ENCODE data around the gene KIAA1217.

KIAA1217 gene

DNA sequence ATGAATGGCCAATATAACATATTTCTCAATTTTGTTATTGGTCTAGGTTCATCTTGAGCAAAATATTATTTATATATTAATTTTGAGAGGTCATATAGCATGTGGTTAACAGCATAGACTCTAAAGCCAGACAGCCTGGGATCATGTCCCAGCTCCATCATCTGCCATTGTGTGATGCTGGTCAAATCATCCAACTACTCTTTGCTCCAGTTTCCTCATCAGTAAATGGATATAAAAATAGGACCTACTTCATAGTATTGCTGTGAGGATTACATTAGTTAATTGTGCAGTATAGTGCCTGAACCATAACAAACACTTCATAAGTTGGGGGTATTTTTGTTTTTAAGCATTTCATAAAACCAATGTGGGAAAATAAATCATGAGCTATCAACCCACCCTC is 199.0 kb downstream of the KIAA1217 start:
- H3K4me1 ChIP-seq (ENCODE audit: insufficient read depth, low read length) = no peaks in the 10 kb centered on the region
- no peaks in the 10 kb centered on the region for H3K9me3 ChIP-seq (ENCODE audit: insufficient read depth, low read length, severe bottlenecking)
- no peak overlapping the region for H3K27ac ChIP-seq (ENCODE audit: low read length)
- H3K9ac ChIP-seq (ENCODE audit: low read depth, low read length) = no peak overlapping the region
- no peaks in the 10 kb centered on the region for H3K79me2 ChIP-seq (ENCODE audit: insufficient read depth, low read length)
- no peaks in the 10 kb centered on the region for H3K36me3 ChIP-seq (ENCODE audit: insufficient read depth, low read length)
- no peak overlapping the region for H3K4me3 ChIP-seq (ENCODE audit: low read depth in 1 of 2, low read length in 2 of 2)
- H3K27me3 ChIP-seq (ENCODE audit: insufficient read depth, low read length, poor library complexity) = no peaks in the 10 kb centered on the region
- H2AFZ ChIP-seq (ENCODE audit: low read depth, low read length) = no peak overlapping the region
- no peak for DNase-seq
- no peak for ATAC-seq (ENCODE audit: insufficient read depth, low read depth)
- TF ChIP-seq, protein P1, sequence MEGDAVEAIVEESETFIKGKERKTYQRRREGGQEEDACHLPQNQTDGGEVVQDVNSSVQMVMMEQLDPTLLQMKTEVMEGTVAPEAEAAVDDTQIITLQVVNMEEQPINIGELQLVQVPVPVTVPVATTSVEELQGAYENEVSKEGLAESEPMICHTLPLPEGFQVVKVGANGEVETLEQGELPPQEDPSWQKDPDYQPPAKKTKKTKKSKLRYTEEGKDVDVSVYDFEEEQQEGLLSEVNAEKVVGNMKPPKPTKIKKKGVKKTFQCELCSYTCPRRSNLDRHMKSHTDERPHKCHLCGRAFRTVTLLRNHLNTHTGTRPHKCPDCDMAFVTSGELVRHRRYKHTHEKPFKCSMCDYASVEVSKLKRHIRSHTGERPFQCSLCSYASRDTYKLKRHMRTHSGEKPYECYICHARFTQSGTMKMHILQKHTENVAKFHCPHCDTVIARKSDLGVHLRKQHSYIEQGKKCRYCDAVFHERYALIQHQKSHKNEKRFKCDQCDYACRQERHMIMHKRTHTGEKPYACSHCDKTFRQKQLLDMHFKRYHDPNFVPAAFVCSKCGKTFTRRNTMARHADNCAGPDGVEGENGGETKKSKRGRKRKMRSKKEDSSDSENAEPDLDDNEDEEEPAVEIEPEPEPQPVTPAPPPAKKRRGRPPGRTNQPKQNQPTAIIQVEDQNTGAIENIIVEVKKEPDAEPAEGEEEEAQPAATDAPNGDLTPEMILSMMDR (IDR thresholded peaks at IDR 0.05; ENCODE audit: borderline replicate concordance, extremely low read depth, low read length, poor library complexity, severe bottlenecking) = no peak
- no peak for TF ChIP-seq EZH2 (IDR thresholded peaks at IDR 0.05; ENCODE audit: borderline replicate concordance, low read depth, low read length, severe bottlenecking)
- H3K4me2 ChIP-seq (ENCODE audit: insufficient read depth, low read length) = no peak overlapping the region
- no peaks in the 10 kb centered on the region for H4K20me1 ChIP-seq (ENCODE audit: insufficient read depth, low read length)

DNA sequence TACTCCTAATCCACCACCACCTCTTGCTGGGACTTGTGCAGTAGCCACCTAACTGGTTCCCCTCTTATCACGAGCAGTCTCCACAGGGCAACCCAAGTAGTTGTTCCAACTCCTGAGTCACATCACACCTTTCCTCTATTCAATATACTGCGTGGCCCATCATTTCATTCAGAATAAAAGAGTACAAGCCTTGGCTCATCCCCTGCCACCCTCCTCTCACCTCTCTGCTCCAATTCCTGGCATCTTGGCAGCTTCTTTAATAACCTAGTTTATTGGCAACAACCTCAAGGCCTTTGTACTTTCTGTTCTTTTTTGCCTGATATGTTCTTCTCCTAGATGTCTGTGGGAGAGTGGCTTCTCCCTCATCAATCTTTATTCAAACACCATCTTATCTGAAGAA is 199.4 kb downstream of the KIAA1217 start:
- Histone ChIP-seq H2AFZ (ENCODE audit: low read depth, low read length) (no peak overlapping the region), H3K4me3 (ENCODE audit: low read depth in 1 of 2, low read length in 2 of 2) (no peak overlapping the region), H3K9ac (ENCODE audit: low read depth, low read length) (no peak overlapping the region), H3K9me3 (ENCODE audit: insufficient read depth, low read length, severe bottlenecking) (no peaks in the 10 kb centered on the region), H3K27ac (ENCODE audit: low read length) (no peak overlapping the region), H3K36me3 (ENCODE audit: insufficient read depth, low read length) (no peaks in the 10 kb centered on the region), H4K20me1 (ENCODE audit: insufficient read depth, low read length) (no peaks in the 10 kb centered on the region), H3K4me2 (ENCODE audit: insufficient read depth, low read length) (no peak overlapping the region), H3K79me2 (ENCODE audit: insufficient read depth, low read length) (no peaks in the 10 kb centered on the region), H3K4me1 (ENCODE audit: insufficient read depth, low read length) (no peaks in the 10 kb centered on the region), H3K27me3 (ENCODE audit: insufficient read depth, low read length, poor library complexity) (no peaks in the 10 kb centered on the region)
- TF ChIP-seq, protein P1 (IDR thresholded peaks at IDR 0.05; ENCODE audit: borderline replicate concordance, extremely low read depth, low read length, poor library complexity, severe bottlenecking) = no peak
- no peak for TF ChIP-seq EZH2 (IDR thresholded peaks at IDR 0.05; ENCODE audit: borderline replicate concordance, low read depth, low read length, severe bottlenecking)
- DNase-seq (no peak), ATAC-seq (ENCODE audit: insufficient read depth, low read depth) (no peak)

DNA sequence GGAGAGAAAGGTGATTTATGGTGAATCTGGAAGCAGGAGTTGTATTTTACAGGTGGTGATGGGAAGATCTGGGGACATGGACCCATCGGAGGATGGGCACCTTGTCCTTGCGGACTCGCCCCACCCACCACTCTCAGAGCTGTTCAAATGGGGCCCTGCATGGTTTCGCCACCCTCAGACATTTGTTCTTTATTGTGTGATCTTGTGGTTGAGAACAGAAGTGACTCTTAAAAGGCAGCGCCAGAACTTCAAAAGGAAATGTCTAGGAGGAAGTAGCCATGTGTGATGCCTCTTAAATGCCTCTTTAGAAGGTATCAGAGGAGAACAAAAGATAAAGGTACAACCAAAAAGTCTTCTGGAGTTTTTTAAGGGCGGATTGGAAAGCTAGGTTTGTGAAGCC is 205.7 kb downstream of the KIAA1217 start:
- Histone ChIP-seq H2AFZ (ENCODE audit: low read depth, low read length) (no peak overlapping the region), H3K9me3 (ENCODE audit: insufficient read depth, low read length, severe bottlenecking) (peaks cover 3% of the 10 kb centered on the region), H3K27me3 (ENCODE audit: insufficient read depth, low read length, poor library complexity) (no peaks in the 10 kb centered on the region), H4K20me1 (ENCODE audit: insufficient read depth, low read length) (no peaks in the 10 kb centered on the region), H3K4me3 (ENCODE audit: low read depth in 1 of 2, low read length in 2 of 2) (no peak overlapping the region), H3K4me2 (ENCODE audit: insufficient read depth, low read length) (no peak overlapping the region), H3K36me3 (ENCODE audit: insufficient read depth, low read length) (no peaks in the 10 kb centered on the region), H3K4me1 (ENCODE audit: insufficient read depth, low read length) (peaks cover 10% of the 10 kb centered on the region), H3K27ac (ENCODE audit: low read length) (no peak overlapping the region), H3K79me2 (ENCODE audit: insufficient read depth, low read length) (no peaks in the 10 kb centered on the region), H3K9ac (ENCODE audit: low read depth, low read length) (no peak overlapping the region)
- ATAC-seq (ENCODE audit: insufficient read depth, low read depth) (peak; percentile 92), DNase-seq (peak; percentile 35)
- TF ChIP-seq, protein P1 (IDR thresholded peaks at IDR 0.05; ENCODE audit: borderline replicate concordance, extremely low read depth, low read length, poor library complexity, severe bottlenecking) = no peak
- no peak for TF ChIP-seq EZH2 (IDR thresholded peaks at IDR 0.05; ENCODE audit: borderline replicate concordance, low read depth, low read length, severe bottlenecking)
